ENCODE data around the gene RNF144A.

RNF144A gene

GRCh38 chr2:6908291-6908690, 8.9 kb upstream of the RNF144A start:
- no peak for DNase-seq (ENCODE audit: low read depth)

GRCh38 chr2:6909431-6910385, 7.5 kb upstream of the RNF144A start:
- DNase-seq (ENCODE audit: low read depth), result no peak

- no peak for DNase-seq (ENCODE audit: low read depth)
Observed at GRCh38 chr2:6911721-6912120, 5.5 kb upstream of the RNF144A start.

GRCh38 chr2:6913415-6914157, 3.6 kb upstream of the RNF144A start:
- no peak for DNase-seq (ENCODE audit: low read depth)

GRCh38 chr2:6914828-6915227, 2.4 kb upstream of the RNF144A start:
- no peak for DNase-seq (ENCODE audit: low read depth)

GRCh38 chr2:6915399-6915798, 1.8 kb upstream of the RNF144A start:
- no peak for DNase-seq (ENCODE audit: low read depth)

GRCh38 chr2:6916224-6916623, 988 bp upstream of the RNF144A start:
- DNase-seq (ENCODE audit: low read depth), result no peak

- DNase-seq (ENCODE audit: low read depth), result no peak
Observed at GRCh38 chr2:6916736-6917070, 509 bp upstream of the RNF144A start.

GRCh38 chr2:6917761-6918421, 679 bp downstream of the RNF144A start:
- DNase-seq (ENCODE audit: low read depth), result no peak

GRCh38 chr2:6919901-6920742, 2.9 kb downstream of the RNF144A start:
- no peak for DNase-seq (ENCODE audit: low read depth)

- no peak for DNase-seq (ENCODE audit: low read depth)
Observed at GRCh38 chr2:6920743-6921064, 3.5 kb downstream of the RNF144A start.

GRCh38 chr2:6921321-6921922, 4.2 kb downstream of the RNF144A start:
- DNase-seq (ENCODE audit: low read depth), result no peak

- DNase-seq (ENCODE audit: low read depth), result no peak
Observed at GRCh38 chr2:6922201-6922656, 5.0 kb downstream of the RNF144A start.

GRCh38 chr2:6923319-6923718, 6.1 kb downstream of the RNF144A start:
- no peak for DNase-seq (ENCODE audit: low read depth)

GRCh38 chr2:6924101-6924923, 7.1 kb downstream of the RNF144A start:
- no peak for DNase-seq (ENCODE audit: low read depth)

GRCh38 chr2:6924924-6925409, 7.8 kb downstream of the RNF144A start:
- DNase-seq (ENCODE audit: low read depth), result no peak

GRCh38 chr2:6926071-6926732, 9.0 kb downstream of the RNF144A start:
- no peak for DNase-seq (ENCODE audit: low read depth)

- DNase-seq (ENCODE audit: low read depth), result no peak
Observed at GRCh38 chr2:6927186-6927585, 10.0 kb downstream of the RNF144A start.

- no peak for DNase-seq (ENCODE audit: low read depth)
Observed at GRCh38 chr2:6927753-6928152, 10.5 kb downstream of the RNF144A start.

- DNase-seq (ENCODE audit: low read depth), result no peak
Observed at GRCh38 chr2:6928452-6928851, 11.2 kb downstream of the RNF144A start.
